Caco-2 (cell line): Measurements from ENCODE around the gene TSPAN4. TPM values are rescaled to one million over a fixed set of nuclear protein-coding genes. Genes with fewer than 3 reads are reported as not detected.

Experiments used
- BruUV-seq: library from RNA; stranded (reverse); fragments of 400-500 nt; replicated peaks from 2 replicates; lab custom pipeline; 2021; lab: Mats Ljungman, UMichigan
- CTCF ChIA-PET: fragments of 300-600 bp; sonication (Branson Sonifier 250); formaldehyde crosslinking; loops from one replicate; lab custom pipeline; 2022; ENCODE audit warnings: antibody characterized with exemption; lab: Charles Lee
- POLR2A ChIA-PET: fragments of 300-600 bp; sonication (Branson Sonifier 250); formaldehyde crosslinking; loops from one replicate; lab custom pipeline; 2022; ENCODE audit warnings: antibody characterized with exemption; lab: Charles Lee
- DNase-seq, 2 experiments: peaks; one replicate each; pipeline versions ENCODE4 v3.0.0 to v3.0.0-alpha.2; 2020 to 2022
- H3K27me3 ChIP-seq: replicated peaks from 2 replicates; pipeline ENCODE4 v1.6.0; 2011; ENCODE audit warnings: low read length; ENCODE audit not compliant: control insufficient read depth, insufficient read depth
- H3K36me3 ChIP-seq: 2 replicates; pipeline ENCODE4 v1.5.1; 2011; ENCODE audit warnings: low read length; ENCODE audit not compliant: control insufficient read depth, insufficient read depth
- H3K4me1 ChIP-seq: fragments of 250-450 bp; sonication (Bioruptor Pico); 2 replicates; pipeline ENCODE4 v1.5.1; 2020; ENCODE audit warnings: mild to moderate bottlenecking
- H3K4me3 ChIP-seq: 2 replicates; pipeline ENCODE4 v1.5.1; 2011; ENCODE audit warnings: low read depth, mild to moderate bottlenecking, control low read depth, low read length
- H3K9me3 ChIP-seq: fragments of 250-450 bp; sonication (Bioruptor Pico); 2 replicates; pipeline ENCODE4 v1.5.1; 2020; ENCODE audit warnings: mild to moderate bottlenecking, moderate library complexity
- H3K27ac Mint-ChIP-seq: one replicate; pipeline ENCODE4 v1.8.0; 2022; ENCODE audit warnings: mixed read lengths; ENCODE audit not compliant: unreplicated experiment
- H3K27me3 Mint-ChIP-seq: one replicate; pipeline ENCODE4 v1.8.0; 2022; ENCODE audit warnings: mixed read lengths; ENCODE audit not compliant: insufficient read depth, unreplicated experiment
- H3K36me3 Mint-ChIP-seq: one replicate; pipeline ENCODE4 v1.8.0; 2022; ENCODE audit warnings: mild to moderate bottlenecking, mixed read lengths; ENCODE audit not compliant: insufficient read depth, unreplicated experiment
- H3K4me1 Mint-ChIP-seq: one replicate; pipeline ENCODE4 v1.8.0; 2022; ENCODE audit warnings: low read depth, mixed read lengths; ENCODE audit not compliant: unreplicated experiment
- H3K4me3 Mint-ChIP-seq: one replicate; pipeline ENCODE4 v1.8.0; 2022; ENCODE audit warnings: mild to moderate bottlenecking, moderate library complexity, mixed read lengths; ENCODE audit not compliant: unreplicated experiment
- H3K9me3 Mint-ChIP-seq: one replicate; pipeline ENCODE4 v1.8.0; 2022; ENCODE audit warnings: mixed read lengths; ENCODE audit not compliant: unreplicated experiment
- intact Hi-C: fragments of 100-400 bp; cut with micrococcal nuclease; formaldehyde crosslinking; loops from one replicate; pipeline ENCODE4 v1.10.0; 2022; ENCODE audit not compliant: unreplicated experiment
- total RNA-seq: library from RNA; stranded (reverse); gene quantifications from 2 replicates; pipeline ENCODE4 v1.2.3, GENCODE V29; 2022
- TF ChIP-seq, protein P1 (sequence below), 2 experiments: fragments of 200-600 bp in 1 of 2; IDR thresholded peaks; 1 replicate in 1 of 2; 2 replicates in 1 of 2; pipeline versions ENCODE4 v1.5.1 to v1.8.0; 2011 to 2022; ENCODE audit warnings: antibody characterized with exemption in 1 of 2, control low read depth in 1 of 2, inconsistent platforms in 1 of 2, low read depth in 1 of 2, low read length in 1 of 2, mild to moderate bottlenecking in 1 of 2, moderate library complexity in 1 of 2; ENCODE audit not compliant: insufficient read depth in 1 of 2, severe bottlenecking in 1 of 2, unreplicated experiment in 1 of 2

TSPAN4 gene
- total RNA-seq, 1 experiment from 2014 or later: 95.9 TPM

DNA sequence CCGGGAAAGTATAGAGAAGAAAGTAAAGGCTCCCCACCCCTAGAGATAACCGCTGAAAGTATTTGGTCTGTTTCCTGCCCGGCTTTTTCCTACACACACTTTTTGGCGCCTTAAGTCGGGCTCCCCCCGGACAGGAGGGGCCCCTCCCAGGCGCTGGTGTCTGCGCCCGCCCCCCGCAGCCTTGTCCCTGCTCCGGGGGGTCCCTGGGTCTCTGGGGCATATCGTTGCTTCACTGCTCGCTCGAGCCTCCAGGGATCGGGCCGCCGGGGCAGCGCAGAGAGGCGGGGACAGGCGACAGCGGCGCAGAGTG lies 15.9 kb upstream of the TSPAN4 start:
- Mint-ChIP-seq H3K4me1 (peaks cover 13% of the 10 kb centered on the region), H3K27ac (no peak overlapping the region)

DNA sequence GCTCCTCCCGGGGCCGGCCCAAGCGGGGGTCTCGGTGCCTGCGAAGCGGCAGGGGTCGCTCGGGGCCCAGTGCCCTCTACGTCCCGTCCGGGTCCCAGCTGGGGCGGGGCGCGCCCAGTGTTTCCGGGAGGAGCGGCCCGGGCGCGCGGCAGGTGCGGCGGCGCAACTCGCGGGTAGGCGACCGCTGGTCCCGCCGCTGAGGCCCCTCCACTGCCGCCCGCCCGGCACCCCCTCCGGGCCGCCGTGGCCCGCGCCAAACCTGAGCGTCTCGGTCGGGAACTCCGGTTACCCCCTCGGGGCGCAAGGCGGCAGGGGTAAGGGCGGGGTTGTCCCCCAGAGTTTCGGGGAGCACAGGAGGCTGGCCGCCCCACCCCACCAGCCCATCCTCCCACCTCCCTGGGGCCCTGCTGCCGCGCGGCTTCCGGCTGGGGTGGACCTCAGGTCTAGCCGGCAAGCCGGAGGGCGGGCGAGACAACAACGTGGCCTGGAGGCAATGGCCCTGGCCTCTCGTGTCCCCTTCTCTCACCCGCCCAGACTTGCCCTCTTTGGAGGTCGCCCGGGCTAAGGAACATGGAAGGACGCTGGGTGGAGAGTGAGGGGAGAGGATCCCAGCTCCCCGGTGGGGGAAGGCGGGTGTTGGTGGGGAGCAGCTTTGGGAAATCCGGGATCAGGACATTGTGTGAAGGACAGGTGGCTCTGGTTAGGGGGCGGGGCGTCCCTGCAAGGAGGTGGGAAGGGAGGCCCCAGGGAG lies 15.3 kb upstream of the TSPAN4 start:
- Histone ChIP-seq H3K4me3 (peak overlapping the region; percentile 62), H3K9me3 (no peaks in the 10 kb centered on the region), H3K27me3 (no peaks in the 10 kb centered on the region), H3K4me1 (peaks cover 45% of the 10 kb centered on the region), H3K36me3 (no peaks in the 10 kb centered on the region; the same call in 1 of the 2 replicates)
- CTCF ChIA-PET: interaction anchor here (1.6 kb wide), 1 partner anchor 10 kb away, joined by 5 read pairs; no protein-coding TSS in a partner anchor
- peak; percentile 79 to 80 for DNase-seq
- BruUV-seq: no TSS peak
- peaks cover 18% of the 10 kb centered on the region for H3K4me1 Mint-ChIP-seq
- intact Hi-C loops: loop anchor here (1.0 kb wide), 1 partner anchor 8 kb away; no protein-coding TSS in a partner anchor
- H3K9me3 Mint-ChIP-seq: no peaks in the 10 kb centered on the region
- POLR2A ChIA-PET: interaction anchor here (0.6 to 1.3 kb wide), 3 partner anchors 8 to 28 kb away, joined by 3 to 7 read pairs (median 3); no protein-coding TSS in a partner anchor
- TF ChIP-seq, protein P1, sequence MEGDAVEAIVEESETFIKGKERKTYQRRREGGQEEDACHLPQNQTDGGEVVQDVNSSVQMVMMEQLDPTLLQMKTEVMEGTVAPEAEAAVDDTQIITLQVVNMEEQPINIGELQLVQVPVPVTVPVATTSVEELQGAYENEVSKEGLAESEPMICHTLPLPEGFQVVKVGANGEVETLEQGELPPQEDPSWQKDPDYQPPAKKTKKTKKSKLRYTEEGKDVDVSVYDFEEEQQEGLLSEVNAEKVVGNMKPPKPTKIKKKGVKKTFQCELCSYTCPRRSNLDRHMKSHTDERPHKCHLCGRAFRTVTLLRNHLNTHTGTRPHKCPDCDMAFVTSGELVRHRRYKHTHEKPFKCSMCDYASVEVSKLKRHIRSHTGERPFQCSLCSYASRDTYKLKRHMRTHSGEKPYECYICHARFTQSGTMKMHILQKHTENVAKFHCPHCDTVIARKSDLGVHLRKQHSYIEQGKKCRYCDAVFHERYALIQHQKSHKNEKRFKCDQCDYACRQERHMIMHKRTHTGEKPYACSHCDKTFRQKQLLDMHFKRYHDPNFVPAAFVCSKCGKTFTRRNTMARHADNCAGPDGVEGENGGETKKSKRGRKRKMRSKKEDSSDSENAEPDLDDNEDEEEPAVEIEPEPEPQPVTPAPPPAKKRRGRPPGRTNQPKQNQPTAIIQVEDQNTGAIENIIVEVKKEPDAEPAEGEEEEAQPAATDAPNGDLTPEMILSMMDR (IDR thresholded peaks at IDR 0.05; ENCODE audit: insufficient read depth in 1 of 2, low read depth in 1 of 2, low read length in 1 of 2, severe bottlenecking in 1 of 2, unreplicated experiment in 1 of 2): peak in 1 of 2 experiments; percentile 1
- H3K27ac Mint-ChIP-seq: peak overlapping the region; percentile 63
- no peaks in the 10 kb centered on the region for H3K27me3 Mint-ChIP-seq
- H3K4me3 Mint-ChIP-seq: peak overlapping the region; percentile 88
- peaks cover 33% of the 10 kb centered on the region for H3K36me3 Mint-ChIP-seq

More for the DNA sequence above, 15.9 kb upstream of the TSPAN4 start:
- BruUV-seq: no TSS peak
- intact Hi-C loops: loop anchor here (1.0 kb wide), 1 partner anchor 7 kb away; no protein-coding TSS in a partner anchor
- Histone ChIP-seq H3K4me3 (peak overlapping the region; percentile 62), H3K9me3 (no peaks in the 10 kb centered on the region), H3K27me3 (no peaks in the 10 kb centered on the region), H3K4me1 (peaks cover 40% of the 10 kb centered on the region), H3K36me3 (no peaks in the 10 kb centered on the region; the same call in 1 of the 2 replicates)
- Mint-ChIP-seq H3K9me3 (no peaks in the 10 kb centered on the region), H3K4me3 (peak overlapping the region; percentile 88), H3K27me3 (no peaks in the 10 kb centered on the region), H3K36me3 (peaks cover 35% of the 10 kb centered on the region)
- POLR2A ChIA-PET: no interaction called here
- DNase-seq: no peak
- TF ChIP-seq, protein P1 (IDR thresholded peaks at IDR 0.05; ENCODE audit: insufficient read depth in 1 of 2, low read depth in 1 of 2, low read length in 1 of 2, severe bottlenecking in 1 of 2, unreplicated experiment in 1 of 2): no peak
- CTCF ChIA-PET: interaction anchor here (1.6 kb wide), 1 partner anchor 9 kb away, joined by 5 read pairs; no protein-coding TSS in a partner anchor

DNA sequence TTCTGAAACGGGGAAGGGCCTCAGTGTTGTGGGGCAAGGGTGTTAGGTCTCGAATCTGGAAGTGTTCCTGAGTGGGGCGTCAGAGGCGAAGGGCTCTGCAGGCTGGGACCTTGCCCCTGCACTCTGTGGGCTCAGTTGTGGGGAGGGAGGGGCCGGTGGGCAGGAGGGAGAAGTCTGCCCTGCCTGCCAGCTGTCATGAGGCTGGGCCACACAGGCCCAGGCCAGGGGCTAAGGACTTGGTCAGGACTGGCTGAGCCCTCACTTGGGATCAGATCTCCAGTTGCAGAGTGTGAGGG lies 14.8 kb upstream of the TSPAN4 start, which contains the start of gene CRACR2B:
Gene CRACR2B, plus strand, starts transcription at position 23 of the 296 bp plus-strand sequence. CDS start 689 bp downstream, outside the sequence.
- Mint-ChIP-seq H3K27me3 (no peaks in the 10 kb centered on the region), H3K9me3 (no peaks in the 10 kb centered on the region), H3K36me3 (peaks cover 30% of the 10 kb centered on the region), H3K4me1 (peaks cover 19% of the 10 kb centered on the region), H3K4me3 (peak within 1 kb of the TSS; percentile 88), H3K27ac (peak within 1 kb of the TSS; percentile 63)
- POLR2A ChIA-PET: interaction anchor here (1.0 to 1.3 kb wide), 2 partner anchors 9 to 17 kb away, joined by 3 to 7 read pairs; no protein-coding TSS in a partner anchor
- H3K36me3 ChIP-seq: no peaks in the 10 kb centered on the region; the same call in 1 of the 2 replicates
- CTCF ChIA-PET: interaction anchor here (1.6 kb wide), 1 partner anchor 10 kb away, joined by 5 read pairs; no protein-coding TSS in a partner anchor
- intact Hi-C loops: loop anchor here (1.0 kb wide), 1 partner anchor 9 kb away; no protein-coding TSS in a partner anchor
- peaks cover 46% of the 10 kb centered on the region for H3K4me1 ChIP-seq
- H3K27me3 ChIP-seq: no peaks in the 10 kb centered on the region
- peak within 1 kb of the TSS; percentile 62 for H3K4me3 ChIP-seq
- H3K9me3 ChIP-seq: no peaks in the 10 kb centered on the region
- TF ChIP-seq, protein P1 (IDR thresholded peaks at IDR 0.05; ENCODE audit: insufficient read depth in 1 of 2, low read depth in 1 of 2, low read length in 1 of 2, severe bottlenecking in 1 of 2, unreplicated experiment in 1 of 2): no peak
- DNase-seq: no peak
- BruUV-seq: no TSS peak
